Upper lobe of left lung (tissue), 6 donors: ENCODE data around the gene SNX5. TPM values are rescaled to one million over a fixed set of nuclear protein-coding genes. Genes with fewer than 3 reads are reported as not detected.

Experiments
- ATAC-seq, 2 donors: fragments of 200-7000 bp; cut with Tn5 transposase; one replicate each; pipeline ENCODE4 v1.9.1; 2022; ENCODE audit warnings: mild to moderate bottlenecking in 2 of 2, moderate library complexity in 2 of 2; ENCODE audit not compliant: low FRiP score in 2 of 2
- DNase-seq, 2 donors: peaks; one replicate each; pipeline ENCODE4 v3.0.0-alpha.2; 2019 to 2020
- H3K27ac ChIP-seq, 4 donors: fragments of 200-600 bp; sonication (generic); one replicate each; pipeline ENCODE4 v1.5.1; 2016 to 2019
- H3K27me3 ChIP-seq, 4 donors: fragments of 200-600 bp; sonication (generic); one replicate each; pipeline ENCODE4 v1.5.1; 2017 to 2019
- H3K36me3 ChIP-seq, 4 donors: fragments of 200-600 bp; sonication (generic); one replicate each; pipeline ENCODE4 v1.5.1; 2016 to 2019
- H3K4me1 ChIP-seq, 4 donors: fragments of 200-600 bp; sonication (generic); one replicate each; pipeline ENCODE4 v1.5.1; 2018 to 2019
- H3K4me3 ChIP-seq, 4 donors: fragments of 200-600 bp; sonication (generic); one replicate each; pipeline ENCODE4 v1.5.1; 2017 to 2019; ENCODE audit warnings: mild to moderate bottlenecking in 2 of 4, moderate library complexity in 1 of 4
- H3K9me3 ChIP-seq, 4 donors: fragments of 200-600 bp; sonication (generic); one replicate each; pipeline ENCODE4 v1.5.1; 2018 to 2019
- CTCF ChIP-seq, 6 experiments: fragments of 450-650 bp in 4 of 6; fragments of 200-600 bp in 2 of 6; sonication (generic) in 2 of 6; IDR thresholded peaks; one replicate each; pipeline ENCODE4 v1.5.1; 2016 to 2019; ENCODE audit warnings: antibody characterized with exemption in 6 of 6
- EP300 ChIP-seq, 4 donors: sonication (generic); formaldehyde crosslinking; IDR thresholded peaks; one replicate each; pipeline ENCODE4 v1.5.1; 2017; ENCODE audit warnings: antibody characterized with exemption in 4 of 4, control low read depth in 2 of 4
- POLR2A ChIP-seq, 4 donors: fragments of 450-650 bp; IDR thresholded peaks; one replicate each; pipeline ENCODE4 v1.5.1; 2016 to 2017; ENCODE audit warnings: antibody characterized with exemption in 4 of 4, mild to moderate bottlenecking in 2 of 4
- POLR2AphosphoS5 ChIP-seq, 2 donors: sonication (generic); formaldehyde crosslinking; IDR thresholded peaks; one replicate each; pipeline ENCODE4 v1.5.1; 2017; ENCODE audit warnings: antibody characterized with exemption in 2 of 2
- WGBS, 2 donors: methylation state at CpG; one replicate each; pipeline ENCODE4 v1.1.5; 2017 to 2018; 5-methylcytosine and 5-hydroxymethylcytosine counted together
- total RNA-seq, 6 donors: library from RNA; depleted of rRNA in 4 of 6; stranded (reverse); fragments of >200 nt in 4 of 6; gene quantifications; one replicate each; pipeline versions ENCODE4 v1.1.0 to v1.2.1, GENCODE V29; 2016 to 2021
- donor health status: DM: no; HTN: no; CAD: no; lungs with moderate emphysema.
- donor health status: DM: no; HTN: yes; CAD: no; lungs with severe emphysema.

Gene SNX5
- total RNA-seq, 6 donors from 2014 or later, result 72.0 to 177 (median 111) TPM

GRCh38 chr20:17972121-17972520 lies 3.5 kb upstream of the SNX5 start:
- Histone ChIP-seq H3K9me3 (no peaks in the 10 kb centered on the region), H3K4me1 (peaks cover 36 to 51% (median 41%) of the 10 kb centered on the region in 4 donors), H3K27ac (peak overlapping the region in 3 of 4 donors; percentile 5 to 98 (median 96)), H3K36me3 (peaks cover 0 to 15% (median 0%) of the 10 kb centered on the region in 4 donors), H3K4me3 (peak overlapping the region in 1 of 4 donors; percentile 86), H3K27me3 (no peaks in the 10 kb centered on the region)
- no peak for DNase-seq
- no peak for TF ChIP-seq CTCF (IDR thresholded peaks at IDR 0.05)
- no peak for ATAC-seq
- WGBS, 2 donors, result 51 to 66% methylated on average over 2 of the region's 2 CpGs

GRCh38 chr20:17971300-17972013 lies 2.9 kb upstream of the SNX5 start:
- Histone ChIP-seq H3K9me3 (no peaks in the 10 kb centered on the region), H3K4me3 (peak overlapping the region in 3 of 4 donors; percentile 1 to 91 (median 86)), H3K4me1 (peaks cover 43 to 58% (median 47%) of the 10 kb centered on the region in 4 donors), H3K27me3 (no peaks in the 10 kb centered on the region), H3K36me3 (peaks cover 0 to 9% (median 0%) of the 10 kb centered on the region in 4 donors), H3K27ac (peak overlapping the region; percentile 5 to 98 (median 97))
- WGBS, 2 donors, result 40 to 55% methylated on average over 7 of the region's 7 CpGs
- ATAC-seq (no peak), DNase-seq (no peak)
- TF ChIP-seq POLR2AphosphoS5 (IDR thresholded peaks at IDR 0.05), result no peak
- TF ChIP-seq POLR2A (IDR thresholded peaks at IDR 0.05), result no peak
- no peak for TF ChIP-seq EP300 (IDR thresholded peaks at IDR 0.05)

- Histone ChIP-seq H3K4me3 (peak overlapping the region in 3 of 4 donors; percentile 63 to 91 (median 86)), H3K27me3 (no peaks in the 10 kb centered on the region), H3K36me3 (no peaks in the 10 kb centered on the region), H3K4me1 (peaks cover 57 to 73% (median 61%) of the 10 kb centered on the region in 4 donors), H3K27ac (peak overlapping the region; percentile 96 to 98 (median 98)), H3K9me3 (no peaks in the 10 kb centered on the region)
- TF ChIP-seq EP300 (IDR thresholded peaks at IDR 0.05), result no peak
- TF ChIP-seq CTCF (IDR thresholded peaks at IDR 0.05), result no peak
- peak in 1 of 4 donors; percentile 63 for TF ChIP-seq POLR2A (IDR thresholded peaks at IDR 0.05)
- TF ChIP-seq POLR2AphosphoS5 (IDR thresholded peaks at IDR 0.05), result peak in 1 of 2 donors; percentile 51
- DNase-seq (peak in 1 of 2 donors; percentile 49), ATAC-seq (peak in 1 of 2 donors; percentile 11)
- WGBS, 2 donors, result 9% methylated on average over 9 of the region's 9 CpGs
Observed at GRCh38 chr20:17969884-17970409, 1.4 kb upstream of the SNX5 start.

- Histone ChIP-seq H3K36me3 (no peaks in the 10 kb centered on the region), H3K27me3 (no peaks in the 10 kb centered on the region), H3K27ac (peak overlapping the region; percentile 96 to 98 (median 98)), H3K4me1 (peaks cover 63 to 79% (median 66%) of the 10 kb centered on the region in 4 donors), H3K9me3 (no peaks in the 10 kb centered on the region), H3K4me3 (peak overlapping the region; percentile 63 to 91 (median 75))
- WGBS, 2 donors, result 0 to 1% methylated on average over 27 to 28 of the region's 28 CpGs
- ATAC-seq, result peak; percentile 18 to 64
- peak in 1 of 4 donors; percentile 23 for TF ChIP-seq POLR2A (IDR thresholded peaks at IDR 0.05)
- no peak for TF ChIP-seq CTCF (IDR thresholded peaks at IDR 0.05)
- TF ChIP-seq EP300 (IDR thresholded peaks at IDR 0.05), result no peak
- TF ChIP-seq POLR2AphosphoS5 (IDR thresholded peaks at IDR 0.05), result no peak
- peak in 1 of 2 donors; percentile 48 for DNase-seq
Observed at GRCh38 chr20:17969278-17969883, 787 bp upstream of the SNX5 start.
